HepG2 (cell line): Measurements from ENCODE around the gene STX12. TPM values are rescaled to one million over a fixed set of nuclear protein-coding genes. Genes with fewer than 3 reads are reported as not detected.

Source experiments
- ATAC-seq: fragments of 200-7000 bp; cut with Tn5 transposase; 3 replicates; pipeline ENCODE4 v1.9.1; 2020; ENCODE audit warnings: mild to moderate bottlenecking, moderate library complexity
- BruUV-seq: library from RNA; stranded (reverse); fragments of 400-500 nt; replicated peaks from 2 replicates; lab custom pipeline; 2021; lab: Mats Ljungman, UMichigan
- CTCF ChIA-PET: fragments of 300-600 bp; formaldehyde crosslinking; extraction: SDS; loops from one replicate; lab custom pipeline; 2021; ENCODE audit warnings: low total read pairs, inconsistent platforms, low intra/inter-chr PET ratio; lab: Yijun Ruan, JAX
- POLR2A ChIA-PET: fragments of 350-600 bp; sonication (Branson Sonifier 250); formaldehyde crosslinking; loops from one replicate; lab custom pipeline; 2020; ENCODE audit warnings: antibody characterized with exemption, inconsistent platforms; lab: Yijun Ruan, JAX
- DNase-seq: peaks from one replicate; pipeline ENCODE4 v3.0.0-alpha.2; 2015; ENCODE audit warnings: low spot score
- FAIRE-seq: peaks from 3 replicates; lab custom pipeline; 2011; peaks lifted over from hg19 to GRCh38; lab: Jason Lieb, UNC
- H2AFZ ChIP-seq: one replicate; pipeline ENCODE4 v1.6.1; 2011; ENCODE audit warnings: low read length, inconsistent platforms
- H3K27ac ChIP-seq: fragments of 300-600 bp; 3 replicates; pipeline ENCODE4 v1.8.0; 2011; ENCODE audit warnings: mixed run types, mild to moderate bottlenecking, mixed read lengths, low read length, inconsistent platforms; ENCODE audit not compliant: insufficient read depth; ENCODE audit errors: extremely low read length
- H3K27me3 ChIP-seq, 2 experiments: fragments of 200-600 bp in 1 of 2; 2 replicates in 1 of 2; 3 replicates in 1 of 2; pipeline versions ENCODE4 v1.6.0 to v1.8.0; 2011; ENCODE audit warnings: low read length in 2 of 2, mild to moderate bottlenecking in 2 of 2, moderate library complexity in 2 of 2, inconsistent platforms in 1 of 2; ENCODE audit not compliant: insufficient read depth in 2 of 2, control insufficient read depth in 1 of 2
- H3K36me3 ChIP-seq, 2 experiments: fragments of 200-600 bp in 1 of 2; replicated peaks in 1 of 2; 2 replicates in 1 of 2; 3 replicates in 1 of 2; pipeline versions ENCODE4 v1.5.1 to v1.8.0; 2011; ENCODE audit warnings: low read length in 2 of 2, inconsistent platforms in 1 of 2; ENCODE audit not compliant: insufficient read depth in 2 of 2, control insufficient read depth in 1 of 2
- H3K4me1 ChIP-seq: 2 replicates; pipeline ENCODE4 v1.5.1; 2012; ENCODE audit warnings: low read length, inconsistent platforms; ENCODE audit not compliant: insufficient read depth
- H3K4me2 ChIP-seq: 2 replicates; pipeline ENCODE4 v1.6.0; 2011; ENCODE audit warnings: low read depth, low read length, inconsistent platforms
- H3K4me3 ChIP-seq, 3 experiments: fragments of 200-600 bp in 1 of 3; sonication (generic), shearing (Covaris generic) in 1 of 3; replicated peaks in 1 of 3; 2 replicates each; pipeline ENCODE4 v1.5.1; 2011 to 2016; ENCODE audit warnings: low read length in 3 of 3, inconsistent platforms in 2 of 3, low read depth in 2 of 3, mild to moderate bottlenecking in 2 of 3, control low read depth in 1 of 3, mixed read lengths in 1 of 3; ENCODE audit not compliant: insufficient read depth in 1 of 3
- H3K79me2 ChIP-seq: one replicate; pipeline ENCODE4 v1.6.1; 2011; ENCODE audit warnings: low read length, inconsistent platforms; ENCODE audit not compliant: insufficient read depth
- H3K9ac ChIP-seq: 2 replicates; pipeline ENCODE4 v1.6.0; 2011; ENCODE audit warnings: mild to moderate bottlenecking, low read depth, low read length, inconsistent platforms; ENCODE audit not compliant: insufficient read depth
- H3K9me3 ChIP-seq: 2 replicates; pipeline ENCODE4 v1.5.1; 2012; ENCODE audit warnings: mild to moderate bottlenecking, low read length
- H4K20me1 ChIP-seq: 2 replicates; pipeline ENCODE4 v1.6.0; 2011; ENCODE audit warnings: inconsistent platforms, mild to moderate bottlenecking, low read length, moderate library complexity; ENCODE audit not compliant: insufficient read depth
- LCORL ChIP-seq, 2 experiments: fragments of 450-650 bp in 1 of 2; sonication (generic) in 1 of 2; formaldehyde crosslinking in 1 of 2; IDR thresholded peaks; 2 replicates each; pipeline versions ENCODE4 v1.5.0 to v1.6.1; 2017 to 2020; ENCODE audit warnings: antibody characterized with exemption in 1 of 2, missing genetic modification reagents in 1 of 2
- TP53 ChIP-seq: sonication (generic); formaldehyde crosslinking; conservative IDR thresholded peaks from 2 replicates; pipeline ENCODE4 v1.4.0; 2020; ENCODE audit warnings: missing genetic modification reagents
- ZKSCAN8 ChIP-seq: IDR thresholded peaks from 2 replicates; pipeline ENCODE4 v1.6.1; 2016; ENCODE audit warnings: borderline replicate concordance, missing genetic modification reagents, missing compliant biosample characterization
- ZNF160 ChIP-seq: sonication (generic); formaldehyde crosslinking; IDR thresholded peaks from 2 replicates; pipeline ENCODE4 v1.8.0; 2022; ENCODE audit warnings: mild to moderate bottlenecking, inconsistent platforms, missing genetic modification reagents
- ZNF414 ChIP-seq: sonication (generic); formaldehyde crosslinking; IDR thresholded peaks from 2 replicates; pipeline ENCODE4 v1.5.0; 2020; ENCODE audit warnings: missing genetic modification reagents
- ZNF703 ChIP-seq: sonication (generic); formaldehyde crosslinking; IDR thresholded peaks from 2 replicates; pipeline ENCODE4 v1.5.1; 2020; ENCODE audit warnings: missing genetic modification reagents, mild to moderate bottlenecking, moderate library complexity, borderline replicate concordance
- WGBS: methylation state at CpG from one replicate; pipeline ENCODE4 v1.1.6; 2017; ENCODE audit warnings: low lambda C conversion rate; 5-methylcytosine and 5-hydroxymethylcytosine counted together
- in situ Hi-C: cut with HindIII; loops from 2 replicates; pipeline ENCODE4 v1.10.0; 2017; ENCODE audit warnings: low pct_unique_long_range_greater_than_20kb; ENCODE audit not compliant: extremely low pct_ligation_motif_present
- intact Hi-C: fragments of 100-400 bp; cut with micrococcal nuclease; formaldehyde crosslinking; loops from one replicate; pipeline ENCODE4 v1.10.0; 2022; ENCODE audit not compliant: unreplicated experiment
- polyA plus RNA-seq, 8 experiments: library from polyadenylated mRNA; depleted of rRNA in 3 of 8; stranded (reverse) in 7 of 8; unstranded in 1 of 8; fragments of >200 nt; fragmentation: Illumina TruSeq in 4 of 8; extraction: Trizol in 4 of 8; gene quantifications; 2 replicates each; pipeline versions ENCODE4 v1.2.1 to v1.2.3, GENCODE V29; 2011 to 2016; ENCODE audit warnings: low read depth in 4 of 8, missing spikeins in 1 of 8, mixed read lengths in 1 of 8; ENCODE audit not compliant: insufficient read depth in 1 of 8
- total RNA-seq, 5 experiments: library from RNA; depleted of rRNA; stranded (reverse); fragments of >200 nt; fragmentation: Illumina TruSeq; extraction: Trizol; gene quantifications; 2 replicates each; pipeline ENCODE4 v1.2.3, GENCODE V29; 2016; ENCODE audit warnings: low read depth in 1 of 5
- TF ChIP-seq, protein P1 (sequence below): sonication (generic); formaldehyde crosslinking; IDR thresholded peaks from 2 replicates; pipeline ENCODE4 v1.5.0; 2020; ENCODE audit warnings: mild to moderate bottlenecking, missing genetic modification reagents, borderline replicate concordance

Gene STX12
- total and polyA plus RNA-seq, 2 of the 13 experiments (the other 11 are each of a cell fraction or from before 2014, with no cell fraction given), result 9.0 to 19.7 TPM

DNA sequence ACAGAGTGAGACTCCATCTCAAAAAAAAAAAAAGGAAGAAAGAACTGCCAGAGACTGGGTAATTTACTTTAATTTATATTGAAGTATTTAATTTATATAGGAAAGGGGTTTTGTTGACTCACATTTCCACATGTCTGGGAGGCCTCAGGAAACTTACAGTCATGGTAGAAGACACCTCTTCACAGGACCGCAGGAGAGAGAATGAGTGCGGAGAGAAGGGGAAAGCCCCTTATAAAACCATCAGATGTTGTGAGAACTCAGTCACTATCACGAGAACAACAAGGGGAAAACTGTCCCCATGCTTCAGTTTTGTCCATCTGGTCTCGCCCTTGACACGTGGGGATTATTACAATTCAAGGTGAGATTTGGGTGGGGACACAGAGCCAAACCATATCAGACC, 31.8 kb downstream of the STX12 start:
- no TSS peak for BruUV-seq
- no peaks in the 10 kb centered on the region for H4K20me1 ChIP-seq
- H3K27ac ChIP-seq, result no peak overlapping the region
- no peak overlapping the region for H2AFZ ChIP-seq
- no peak for FAIRE-seq
- WGBS, result 97% methylated on average over 5 of the region's 5 CpGs
- H3K4me3 ChIP-seq, result no peak overlapping the region
- CTCF ChIA-PET, result no interaction called here
- TF ChIP-seq, protein P1, sequence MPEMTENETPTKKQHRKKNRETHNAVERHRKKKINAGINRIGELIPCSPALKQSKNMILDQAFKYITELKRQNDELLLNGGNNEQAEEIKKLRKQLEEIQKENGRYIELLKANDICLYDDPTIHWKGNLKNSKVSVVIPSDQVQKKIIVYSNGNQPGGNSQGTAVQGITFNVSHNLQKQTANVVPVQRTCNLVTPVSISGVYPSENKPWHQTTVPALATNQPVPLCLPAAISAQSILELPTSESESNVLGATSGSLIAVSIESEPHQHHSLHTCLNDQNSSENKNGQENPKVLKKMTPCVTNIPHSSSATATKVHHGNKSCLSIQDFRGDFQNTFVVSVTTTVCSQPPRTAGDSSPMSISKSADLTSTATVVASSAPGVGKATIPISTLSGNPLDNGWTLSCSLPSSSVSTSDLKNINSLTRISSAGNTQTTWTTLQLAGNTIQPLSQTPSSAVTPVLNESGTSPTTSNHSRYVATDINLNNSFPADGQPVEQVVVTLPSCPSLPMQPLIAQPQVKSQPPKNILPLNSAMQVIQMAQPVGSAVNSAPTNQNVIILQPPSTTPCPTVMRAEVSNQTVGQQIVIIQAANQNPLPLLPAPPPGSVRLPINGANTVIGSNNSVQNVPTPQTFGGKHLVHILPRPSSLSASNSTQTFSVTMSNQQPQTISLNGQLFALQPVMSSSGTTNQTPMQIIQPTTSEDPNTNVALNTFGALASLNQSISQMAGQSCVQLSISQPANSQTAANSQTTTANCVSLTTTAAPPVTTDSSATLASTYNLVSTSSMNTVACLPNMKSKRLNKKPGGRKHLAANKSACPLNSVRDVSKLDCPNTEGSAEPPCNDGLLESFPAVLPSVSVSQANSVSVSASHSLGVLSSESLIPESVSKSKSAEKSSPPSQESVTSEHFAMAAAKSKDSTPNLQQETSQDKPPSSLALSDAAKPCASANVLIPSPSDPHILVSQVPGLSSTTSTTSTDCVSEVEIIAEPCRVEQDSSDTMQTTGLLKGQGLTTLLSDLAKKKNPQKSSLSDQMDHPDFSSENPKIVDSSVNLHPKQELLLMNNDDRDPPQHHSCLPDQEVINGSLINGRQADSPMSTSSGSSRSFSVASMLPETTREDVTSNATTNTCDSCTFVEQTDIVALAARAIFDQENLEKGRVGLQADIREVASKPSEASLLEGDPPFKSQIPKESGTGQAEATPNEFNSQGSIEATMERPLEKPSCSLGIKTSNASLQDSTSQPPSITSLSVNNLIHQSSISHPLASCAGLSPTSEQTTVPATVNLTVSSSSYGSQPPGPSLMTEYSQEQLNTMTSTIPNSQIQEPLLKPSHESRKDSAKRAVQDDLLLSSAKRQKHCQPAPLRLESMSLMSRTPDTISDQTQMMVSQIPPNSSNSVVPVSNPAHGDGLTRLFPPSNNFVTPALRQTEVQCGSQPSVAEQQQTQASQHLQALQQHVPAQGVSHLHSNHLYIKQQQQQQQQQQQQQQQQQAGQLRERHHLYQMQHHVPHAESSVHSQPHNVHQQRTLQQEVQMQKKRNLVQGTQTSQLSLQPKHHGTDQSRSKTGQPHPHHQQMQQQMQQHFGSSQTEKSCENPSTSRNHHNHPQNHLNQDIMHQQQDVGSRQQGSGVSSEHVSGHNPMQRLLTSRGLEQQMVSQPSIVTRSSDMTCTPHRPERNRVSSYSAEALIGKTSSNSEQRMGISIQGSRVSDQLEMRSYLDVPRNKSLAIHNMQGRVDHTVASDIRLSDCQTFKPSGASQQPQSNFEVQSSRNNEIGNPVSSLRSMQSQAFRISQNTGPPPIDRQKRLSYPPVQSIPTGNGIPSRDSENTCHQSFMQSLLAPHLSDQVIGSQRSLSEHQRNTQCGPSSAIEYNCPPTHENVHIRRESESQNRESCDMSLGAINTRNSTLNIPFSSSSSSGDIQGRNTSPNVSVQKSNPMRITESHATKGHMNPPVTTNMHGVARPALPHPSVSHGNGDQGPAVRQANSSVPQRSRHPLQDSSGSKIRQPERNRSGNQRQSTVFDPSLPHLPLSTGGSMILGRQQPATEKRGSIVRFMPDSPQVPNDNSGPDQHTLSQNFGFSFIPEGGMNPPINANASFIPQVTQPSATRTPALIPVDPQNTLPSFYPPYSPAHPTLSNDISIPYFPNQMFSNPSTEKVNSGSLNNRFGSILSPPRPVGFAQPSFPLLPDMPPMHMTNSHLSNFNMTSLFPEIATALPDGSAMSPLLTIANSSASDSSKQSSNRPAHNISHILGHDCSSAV (CRISPR knock-in tag), result no peak
- no peak for TF ChIP-seq ZNF414 (CRISPR knock-in tag)
- no peak for TF ChIP-seq ZKSCAN8 (CRISPR knock-in tag)
- TF ChIP-seq LCORL (IDR thresholded peaks at IDR 0.05), result no peak
- TF ChIP-seq LCORL (CRISPR knock-in tag; IDR thresholded peaks at IDR 0.05), result no peak
- TF ChIP-seq ZNF703, result no peak
- TF ChIP-seq ZNF160 (CRISPR knock-in tag), result no peak
- TF ChIP-seq TP53 (CRISPR knock-in tag), result no peak
- TF ChIP-seq, all 625 proteins: peak for 0
- POLR2A ChIA-PET, result no interaction called here
- ATAC-seq, result no peak
- intact Hi-C loops (no loop called here), in situ Hi-C loops (no loop called here)
- no peak overlapping the region for H3K9ac ChIP-seq
- no peaks in the 10 kb centered on the region for H3K9me3 ChIP-seq
- H3K4me2 ChIP-seq, result no peak overlapping the region
- H3K36me3 ChIP-seq, result peaks cover 5 to 27% of the 10 kb centered on the region in 2 experiments; a peak in 3 of 5 replicates
- no peaks in the 10 kb centered on the region for H3K27me3 ChIP-seq
- no peaks in the 10 kb centered on the region for H3K4me1 ChIP-seq
- no peak for DNase-seq
- no peaks in the 10 kb centered on the region for H3K79me2 ChIP-seq
